Keratinocyte (primary cell): Measurements from ENCODE around the gene STUB1. TPM values are rescaled to one million over a fixed set of nuclear protein-coding genes. Genes with fewer than 3 reads are reported as not detected.

Experiments
- DNase-seq: peaks from one replicate; pipeline ENCODE4 v3.0.0-alpha.2; 2011; ENCODE audit warnings: low read depth, missing footprints, low spot score
- FAIRE-seq: peaks from 2 replicates; lab custom pipeline; 2011; peaks lifted over from hg19 to GRCh38; lab: Jason Lieb, UNC
- H2AFZ ChIP-seq: 2 replicates; pipeline ENCODE4 v1.6.0; 2012; ENCODE audit warnings: low read length, control low read depth, inconsistent platforms; ENCODE audit not compliant: control insufficient read depth
- H3K27ac ChIP-seq: 2 replicates; pipeline ENCODE4 v1.5.1; 2011; ENCODE audit warnings: low read length; ENCODE audit not compliant: control insufficient read depth, insufficient read depth
- H3K27me3 ChIP-seq: 3 replicates; pipeline ENCODE4 v1.6.0; 2011; ENCODE audit warnings: low read length; ENCODE audit not compliant: control insufficient read depth, insufficient read depth; ENCODE audit errors: extremely low read depth
- H3K36me3 ChIP-seq, 2 experiments: 2 replicates in 1 of 2; 3 replicates in 1 of 2; pipeline ENCODE4 v1.5.1; 2011; ENCODE audit warnings: low read length in 2 of 2, mild to moderate bottlenecking in 1 of 2; ENCODE audit not compliant: control insufficient read depth in 2 of 2, insufficient read depth in 2 of 2; ENCODE audit errors: extremely low read depth in 1 of 2
- H3K4me1 ChIP-seq: 3 replicates; pipeline ENCODE4 v1.5.1; 2011; ENCODE audit warnings: low read length; ENCODE audit not compliant: control insufficient read depth, insufficient read depth; ENCODE audit errors: extremely low read depth
- H3K4me2 ChIP-seq: 3 replicates; pipeline ENCODE4 v1.6.0; 2011; ENCODE audit warnings: low read depth, low read length; ENCODE audit not compliant: control insufficient read depth, insufficient read depth; ENCODE audit errors: extremely low read depth
- H3K4me3 ChIP-seq, 3 experiments: fragments of 200-600 bp in 1 of 3; sonication (generic) in 1 of 3; 2 replicates in 2 of 3; 3 replicates in 1 of 3; pipeline ENCODE4 v1.5.1; 2011 to 2016; ENCODE audit warnings: low read length in 3 of 3, mild to moderate bottlenecking in 3 of 3, control low read depth in 2 of 3, inconsistent platforms in 1 of 3, low read depth in 1 of 3, mixed read lengths in 1 of 3, mixed run types in 1 of 3, moderate library complexity in 1 of 3; ENCODE audit not compliant: control insufficient read depth in 2 of 3, insufficient read depth in 2 of 3; ENCODE audit errors: extremely low read depth in 1 of 3
- H3K79me2 ChIP-seq: 2 replicates; pipeline ENCODE4 v1.6.0; 2012; ENCODE audit warnings: low read length; ENCODE audit not compliant: control insufficient read depth, insufficient read depth
- H3K9ac ChIP-seq: 3 replicates; pipeline ENCODE4 v1.6.0; 2011; ENCODE audit warnings: low read length; ENCODE audit not compliant: control insufficient read depth, insufficient read depth; ENCODE audit errors: extremely low read depth
- H3K9me1 ChIP-seq: 3 replicates; pipeline ENCODE4 v1.6.0; 2011; ENCODE audit warnings: low read length; ENCODE audit not compliant: control insufficient read depth, insufficient read depth; ENCODE audit errors: extremely low read depth
- H3K9me3 ChIP-seq: 2 replicates; pipeline ENCODE4 v1.5.1; 2012; ENCODE audit warnings: low read depth, low read length; ENCODE audit not compliant: control insufficient read depth
- H4K20me1 ChIP-seq: 3 replicates; pipeline ENCODE4 v1.6.0; 2011; ENCODE audit warnings: low read length; ENCODE audit not compliant: control insufficient read depth, insufficient read depth; ENCODE audit errors: extremely low read depth
- EZH2 ChIP-seq: IDR thresholded peaks from one replicate; pipeline ENCODE4 v1.6.1; 2012; ENCODE audit warnings: inconsistent platforms, mild to moderate bottlenecking, low read length, moderate library complexity
- dilution Hi-C: fragments of 300-500 bp; cut with MboI; formaldehyde crosslinking; loops from one replicate; pipeline ENCODE4 v1.7.0; 2020; ENCODE audit warnings: low sequenced_read_pairs; ENCODE audit not compliant: extremely low pct_ligation_motif_present
- polyA plus RNA-seq, 5 experiments: library from polyadenylated mRNA; depleted of rRNA in 3 of 5; stranded (reverse) in 3 of 5; stranded (forward) in 1 of 5; unstranded in 1 of 5; fragments of >200 nt; gene quantifications; 1 replicate in 1 of 5; 2 replicates in 3 of 5; 3 replicates in 1 of 5; pipeline versions ENCODE4 v1.2.1 to v1.2.3, GENCODE V29; 2011 to 2012; ENCODE audit warnings: missing spikeins in 2 of 5, low read depth in 1 of 5, low replicate concordance in 1 of 5
- TF ChIP-seq, protein P1 (sequence below), 3 experiments: IDR thresholded peaks in 1 of 3; conservative IDR thresholded peaks in 1 of 3; optimal IDR thresholded peaks in 1 of 3; 2 replicates in 2 of 3; 3 replicates in 1 of 3; pipeline versions ENCODE3 to v1.5.1; 2011; ENCODE audit warnings: low read length in 3 of 3, mild to moderate bottlenecking in 3 of 3, moderate library complexity in 2 of 3, control low read depth in 1 of 3, inconsistent platforms in 1 of 3; ENCODE audit not compliant: insufficient read depth in 2 of 3; ENCODE audit errors: extremely low read depth in 1 of 3

Gene STUB1
- polyA plus RNA-seq, 1 donor (not counting 4 experiments of a cell fraction or from before 2014, with no cell fraction given), result 124 TPM

DNA sequence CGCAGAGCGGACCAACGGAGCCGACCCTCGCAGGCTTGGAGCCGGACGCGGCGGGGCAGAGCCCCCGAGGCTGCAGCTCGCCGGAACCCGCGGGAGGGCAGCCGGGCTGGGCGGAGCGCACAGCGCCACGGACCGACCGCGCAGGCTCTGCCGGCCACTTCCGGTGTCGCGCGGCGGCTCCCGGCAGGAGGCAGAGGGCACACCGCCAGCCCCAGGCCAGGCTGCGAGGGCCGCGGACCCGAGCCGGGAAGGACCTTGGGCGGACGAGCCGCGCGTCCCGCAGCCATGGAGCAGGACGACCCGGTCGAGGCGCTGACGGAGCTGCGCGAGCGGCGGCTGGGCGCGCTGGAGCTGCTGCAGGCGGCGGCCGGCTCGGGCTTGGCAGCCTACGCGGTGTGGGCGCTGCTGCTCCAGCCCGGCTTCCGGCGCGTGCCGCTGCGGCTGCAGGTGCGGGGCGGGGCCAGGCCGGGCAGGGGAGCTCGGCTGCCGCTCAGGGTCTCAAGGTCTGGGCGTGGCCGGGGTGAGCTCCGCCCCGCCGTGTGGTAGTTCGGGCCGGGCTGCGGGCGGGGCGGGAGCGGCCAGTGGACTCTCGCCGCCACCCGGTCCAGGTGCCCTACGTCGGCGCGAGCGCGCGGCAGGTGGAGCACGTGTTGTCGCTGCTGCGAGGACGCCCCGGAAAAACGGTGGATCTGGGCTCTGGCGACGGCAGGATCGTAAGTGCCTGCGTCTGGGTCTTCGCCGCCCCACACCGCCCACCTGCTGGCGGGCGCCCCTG lies 41.0 kb downstream of the STUB1 start, which contains the start of gene ANTKMT:
TSS of gene ANTKMT (plus strand) at position 157 of the 775 bp plus-strand sequence. CDS start at position 286, 129 bp downstream.
- peaks cover 2% of the 10 kb centered on the region for H3K9me1 ChIP-seq
- peaks cover 15% of the 10 kb centered on the region for H3K4me1 ChIP-seq
- H3K4me2 ChIP-seq, result peak within 1 kb of the TSS; percentile 76
- no peaks in the 10 kb centered on the region for H3K27me3 ChIP-seq
- peaks cover 7% of the 10 kb centered on the region for H3K79me2 ChIP-seq
- H3K27ac ChIP-seq, result peak within 1 kb of the TSS; percentile 66
- H3K4me3 ChIP-seq, result peak within 1 kb of the TSS; percentile 60 to 83 (median 81)
- peak within 1 kb of the TSS; percentile 73 for H2AFZ ChIP-seq
- H3K36me3 ChIP-seq, result peaks cover 0 to 1% of the 10 kb centered on the region in 2 experiments
- dilution Hi-C loops, result no loop called here
- DNase-seq (no peak), FAIRE-seq (no peak)
- TF ChIP-seq EZH2, result no peak
- TF ChIP-seq, protein P1, sequence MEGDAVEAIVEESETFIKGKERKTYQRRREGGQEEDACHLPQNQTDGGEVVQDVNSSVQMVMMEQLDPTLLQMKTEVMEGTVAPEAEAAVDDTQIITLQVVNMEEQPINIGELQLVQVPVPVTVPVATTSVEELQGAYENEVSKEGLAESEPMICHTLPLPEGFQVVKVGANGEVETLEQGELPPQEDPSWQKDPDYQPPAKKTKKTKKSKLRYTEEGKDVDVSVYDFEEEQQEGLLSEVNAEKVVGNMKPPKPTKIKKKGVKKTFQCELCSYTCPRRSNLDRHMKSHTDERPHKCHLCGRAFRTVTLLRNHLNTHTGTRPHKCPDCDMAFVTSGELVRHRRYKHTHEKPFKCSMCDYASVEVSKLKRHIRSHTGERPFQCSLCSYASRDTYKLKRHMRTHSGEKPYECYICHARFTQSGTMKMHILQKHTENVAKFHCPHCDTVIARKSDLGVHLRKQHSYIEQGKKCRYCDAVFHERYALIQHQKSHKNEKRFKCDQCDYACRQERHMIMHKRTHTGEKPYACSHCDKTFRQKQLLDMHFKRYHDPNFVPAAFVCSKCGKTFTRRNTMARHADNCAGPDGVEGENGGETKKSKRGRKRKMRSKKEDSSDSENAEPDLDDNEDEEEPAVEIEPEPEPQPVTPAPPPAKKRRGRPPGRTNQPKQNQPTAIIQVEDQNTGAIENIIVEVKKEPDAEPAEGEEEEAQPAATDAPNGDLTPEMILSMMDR (optimal IDR thresholded peaks at IDR 0.05 in 1 of 3, IDR thresholded peaks at IDR 0.05 in 1 of 3, conservative IDR thresholded peaks at IDR 0.05 in 1 of 3; ENCODE audit: extremely low read depth in 1 of 3, insufficient read depth in 2 of 3, low read length in 3 of 3), result no peak
- H3K9ac ChIP-seq, result peak within 1 kb of the TSS; percentile 79
- H3K9me3 ChIP-seq, result no peaks in the 10 kb centered on the region
- peaks cover 5% of the 10 kb centered on the region for H4K20me1 ChIP-seq

- peaks cover 3% of the 10 kb centered on the region for H4K20me1 ChIP-seq
- H3K27ac ChIP-seq, result no peak overlapping the region
- FAIRE-seq, result no peak
- no peak for TF ChIP-seq EZH2
- TF ChIP-seq, protein P1 (optimal IDR thresholded peaks at IDR 0.05 in 1 of 3, IDR thresholded peaks at IDR 0.05 in 1 of 3, conservative IDR thresholded peaks at IDR 0.05 in 1 of 3; ENCODE audit: extremely low read depth in 1 of 3, insufficient read depth in 2 of 3, low read length in 3 of 3), result no peak
- no peak overlapping the region for H2AFZ ChIP-seq
- no peaks in the 10 kb centered on the region for H3K27me3 ChIP-seq
- H3K79me2 ChIP-seq, result peaks cover under 1% of the 10 kb centered on the region
- H3K4me3 ChIP-seq, result peak overlapping the region; percentile 51 to 83 (median 81)
- H3K9me3 ChIP-seq, result no peaks in the 10 kb centered on the region
- H3K4me2 ChIP-seq, result peak overlapping the region; percentile 76
- no peak for DNase-seq
- peaks cover 15% of the 10 kb centered on the region for H3K4me1 ChIP-seq
- peaks cover 0 to 1% of the 10 kb centered on the region in 2 experiments for H3K36me3 ChIP-seq
- H3K9ac ChIP-seq, result no peak overlapping the region
- peaks cover 2% of the 10 kb centered on the region for H3K9me1 ChIP-seq
- dilution Hi-C loops, result no loop called here
Measured at GRCh38 chr16:721765-722540, 41.7 kb downstream of the STUB1 start.
